ENCODE measurements around the gene PGLYRP2.
"Not testable (repeated sequence)": the region's sequence is repeated elsewhere in the genome, so short reads cannot be mapped to it uniquely, and the experiment has no call there.

PGLYRP2 gene

DNA sequence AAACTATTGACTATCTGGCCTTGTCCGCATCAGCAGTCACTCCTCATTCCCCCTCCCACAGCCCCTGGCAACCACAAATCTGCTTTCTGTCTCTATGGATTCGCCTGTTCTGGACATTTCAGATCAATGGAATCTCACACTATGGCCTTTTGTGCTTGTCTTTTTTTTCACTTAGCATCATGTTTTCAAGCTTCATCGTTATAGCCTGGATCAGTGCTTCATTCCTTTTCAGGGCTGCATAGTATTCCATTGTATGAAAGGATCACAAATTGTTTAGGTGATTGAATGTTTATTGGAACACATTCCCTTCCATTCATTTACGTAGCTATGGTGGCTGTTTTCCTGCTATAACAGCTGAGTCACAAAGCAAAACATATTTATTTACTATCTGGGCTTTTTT, 7.7 kb upstream of the PGLYRP2 start:
- DNase-seq (ENCODE audit: low spot score) = no peak

DNA sequence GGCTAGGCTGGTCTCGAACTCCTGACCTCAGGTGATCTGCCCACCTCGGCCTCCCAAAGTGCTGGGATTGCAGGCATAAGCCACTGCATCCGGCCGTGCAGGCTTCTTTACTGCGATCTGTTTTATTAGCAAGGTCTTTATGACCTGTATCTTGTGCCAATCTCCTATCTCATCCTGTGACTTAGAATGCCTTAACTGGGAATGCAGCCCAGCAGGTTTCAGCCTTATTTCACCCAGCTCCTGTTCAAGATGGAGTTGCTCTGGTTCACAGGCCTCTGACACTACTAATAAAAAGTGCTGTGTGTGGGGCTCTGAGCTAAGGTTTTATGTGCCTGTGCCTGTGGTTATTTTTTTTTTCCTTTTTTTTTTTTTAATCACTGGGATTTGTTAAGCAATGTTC, 6.5 kb upstream of the PGLYRP2 start:
- not testable (repeated sequence) for DNase-seq (ENCODE audit: low spot score)

DNA sequence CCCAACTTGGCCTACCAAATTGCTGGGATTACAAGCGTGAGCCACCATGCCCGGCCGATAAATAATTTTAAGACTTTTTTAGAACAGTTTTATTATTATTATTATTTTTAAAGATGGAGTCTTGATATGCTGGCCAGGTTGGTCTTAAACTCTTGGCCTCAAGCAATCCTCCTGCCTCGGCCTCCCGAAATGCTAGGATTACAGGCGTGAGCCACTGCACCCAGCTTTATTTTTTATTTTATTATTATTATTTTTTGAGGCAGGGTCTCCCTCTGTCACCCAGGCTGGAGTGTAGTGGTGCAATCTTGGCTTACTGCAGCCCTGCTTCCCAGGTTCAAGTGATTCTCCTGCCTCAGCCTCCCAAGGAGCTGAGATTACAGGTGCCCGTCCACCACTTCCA, 1.7 kb upstream of the PGLYRP2 start:
- not testable (repeated sequence) for DNase-seq (ENCODE audit: low spot score)

DNA sequence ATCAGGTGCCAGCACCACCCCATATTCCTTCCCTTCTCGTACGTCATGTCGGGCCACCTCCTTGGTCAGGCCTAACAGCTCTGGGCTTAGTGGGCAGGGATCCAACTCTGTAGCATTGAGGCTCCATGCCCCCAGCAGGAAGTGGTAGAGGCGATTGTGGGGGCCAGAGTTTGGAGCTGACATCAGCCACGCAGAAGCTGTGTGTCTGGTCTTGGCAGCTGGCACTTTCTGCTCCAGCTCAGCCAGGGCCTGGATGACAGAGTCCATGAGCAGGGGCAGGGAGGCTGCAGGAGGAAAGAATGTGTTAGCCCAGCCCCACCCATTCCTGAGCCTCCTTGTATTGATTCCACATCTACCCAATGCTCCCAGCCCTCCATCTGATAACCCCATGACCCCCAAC, 3.0 kb downstream of the PGLYRP2 start:
- DNase-seq (ENCODE audit: low spot score) = no peak

DNA sequence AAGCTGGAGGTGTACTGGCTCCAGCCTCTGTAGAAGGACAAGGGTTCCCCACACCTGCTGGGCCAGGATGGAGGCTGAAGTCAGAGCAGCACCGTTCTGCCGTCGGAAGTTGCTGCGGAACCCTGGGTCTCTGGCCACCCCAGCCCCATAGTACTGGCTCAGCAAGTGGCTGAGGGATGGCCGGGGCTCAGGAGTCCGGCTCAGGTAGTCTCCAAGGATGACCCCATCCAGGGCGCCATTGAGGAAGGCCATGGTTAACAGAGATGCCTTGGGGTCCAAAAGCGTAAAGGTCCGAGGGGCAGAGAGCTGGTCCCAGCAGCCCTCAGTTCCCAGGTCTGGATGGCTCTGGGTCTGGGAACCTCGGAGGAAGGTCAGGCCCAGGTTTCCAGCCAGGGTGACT, 3.7 kb downstream of the PGLYRP2 start:
- DNase-seq (ENCODE audit: low spot score) = no peak

DNA sequence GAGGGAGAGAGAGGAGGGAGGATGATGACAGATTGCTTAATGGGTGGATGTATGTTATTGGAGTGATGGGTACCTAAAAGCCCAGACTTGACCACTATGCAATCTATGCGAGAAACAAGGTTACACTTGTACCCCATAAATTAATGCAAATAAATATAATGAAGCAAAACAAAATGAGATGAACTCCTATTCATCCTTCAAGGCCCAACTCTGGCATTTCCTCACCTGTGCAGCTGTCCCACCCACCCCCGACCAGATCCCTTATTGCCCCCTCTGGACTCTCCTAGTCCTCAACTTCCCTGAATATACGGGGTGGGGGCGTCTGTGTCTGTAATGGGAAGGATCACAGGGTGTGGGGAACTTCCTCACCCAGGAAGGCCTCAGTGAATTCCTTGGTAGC, 4.1 kb downstream of the PGLYRP2 start:
- DNase-seq (ENCODE audit: low spot score) = no peak

DNA sequence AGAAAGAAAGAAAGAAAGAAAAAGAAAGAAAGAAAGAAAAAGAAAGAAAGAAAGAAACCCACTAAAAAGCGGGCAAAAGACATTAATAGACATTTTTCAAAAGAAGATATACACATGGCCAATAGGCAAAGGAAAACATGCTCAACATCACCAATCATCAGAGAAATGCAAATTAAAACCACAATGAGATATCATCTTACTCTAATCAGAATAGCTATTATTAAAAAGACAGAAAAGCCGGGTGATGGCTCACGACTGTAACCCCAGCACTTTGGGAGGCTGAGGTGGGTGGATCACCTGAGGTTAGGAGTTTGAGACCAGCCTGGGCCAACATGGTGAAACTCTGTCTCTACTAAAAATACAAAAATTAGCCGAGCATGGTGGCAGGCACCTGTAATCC, 5.5 kb downstream of the PGLYRP2 start:
- not testable (repeated sequence) for DNase-seq (ENCODE audit: low spot score)

DNA sequence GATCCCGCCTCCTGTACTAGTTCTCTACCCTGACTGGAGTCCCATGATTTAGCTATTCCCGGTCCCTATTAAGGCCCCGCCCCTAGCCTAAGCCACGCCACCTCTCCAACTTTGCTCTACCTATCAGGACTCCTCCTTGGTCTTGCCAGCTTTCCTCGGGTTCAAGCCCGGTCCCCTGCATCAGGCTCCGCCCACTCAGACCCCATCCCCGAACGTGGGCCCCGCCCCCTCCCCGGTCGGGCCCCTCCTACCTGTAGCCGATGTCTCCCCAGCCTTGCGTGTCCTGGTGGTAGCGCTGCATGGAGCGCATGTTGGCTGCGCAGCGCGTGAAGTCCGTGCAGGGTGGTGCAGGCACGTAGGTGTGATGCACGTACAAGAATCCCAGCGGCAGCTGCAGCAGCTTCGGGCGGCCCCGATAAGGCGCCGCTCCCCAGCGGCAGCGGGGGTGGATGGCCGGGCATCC, 7.6 kb downstream of the PGLYRP2 start:
- no peak for DNase-seq (ENCODE audit: low spot score)

DNA sequence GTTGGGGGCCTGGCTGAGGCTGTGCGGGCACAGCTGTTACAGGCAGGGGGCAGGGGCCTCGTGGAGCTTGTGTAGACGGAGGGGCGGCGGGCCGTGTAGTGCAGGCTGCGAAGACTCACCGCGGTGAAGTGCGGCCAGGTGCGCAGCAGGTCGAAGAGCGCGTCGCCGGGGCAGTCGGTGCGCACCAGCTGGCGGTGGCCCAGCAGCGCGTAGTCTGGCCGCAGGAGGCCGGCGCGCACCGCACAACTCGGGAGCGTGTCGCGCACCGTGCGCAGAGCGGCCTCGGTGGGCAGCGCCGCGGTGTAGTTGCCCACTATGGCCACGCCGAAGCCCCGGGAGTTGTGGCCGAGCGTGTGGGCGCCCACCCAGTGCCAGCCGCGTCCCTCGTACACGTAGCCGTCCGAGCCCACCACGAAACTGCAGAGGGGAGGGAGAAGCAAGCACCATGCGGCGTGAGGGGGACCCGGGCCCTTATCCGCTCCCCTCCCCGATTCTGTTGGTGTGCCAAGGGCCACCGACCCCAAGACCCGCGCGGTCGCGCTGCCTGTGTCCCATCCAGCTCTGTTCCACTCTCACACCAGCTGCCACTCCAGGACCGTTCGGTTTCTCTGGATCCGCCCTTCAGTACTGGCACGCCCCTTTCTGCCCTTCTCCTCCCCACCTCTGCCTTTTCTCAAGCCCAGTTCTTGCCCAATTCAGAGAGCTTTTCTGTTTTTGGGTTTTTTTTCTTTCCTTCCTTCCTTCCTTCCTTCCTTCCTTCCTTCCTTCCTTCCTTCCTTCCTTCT, 9.6 kb downstream of the PGLYRP2 start:
- no peak for DNase-seq (ENCODE audit: low spot score)

DNA sequence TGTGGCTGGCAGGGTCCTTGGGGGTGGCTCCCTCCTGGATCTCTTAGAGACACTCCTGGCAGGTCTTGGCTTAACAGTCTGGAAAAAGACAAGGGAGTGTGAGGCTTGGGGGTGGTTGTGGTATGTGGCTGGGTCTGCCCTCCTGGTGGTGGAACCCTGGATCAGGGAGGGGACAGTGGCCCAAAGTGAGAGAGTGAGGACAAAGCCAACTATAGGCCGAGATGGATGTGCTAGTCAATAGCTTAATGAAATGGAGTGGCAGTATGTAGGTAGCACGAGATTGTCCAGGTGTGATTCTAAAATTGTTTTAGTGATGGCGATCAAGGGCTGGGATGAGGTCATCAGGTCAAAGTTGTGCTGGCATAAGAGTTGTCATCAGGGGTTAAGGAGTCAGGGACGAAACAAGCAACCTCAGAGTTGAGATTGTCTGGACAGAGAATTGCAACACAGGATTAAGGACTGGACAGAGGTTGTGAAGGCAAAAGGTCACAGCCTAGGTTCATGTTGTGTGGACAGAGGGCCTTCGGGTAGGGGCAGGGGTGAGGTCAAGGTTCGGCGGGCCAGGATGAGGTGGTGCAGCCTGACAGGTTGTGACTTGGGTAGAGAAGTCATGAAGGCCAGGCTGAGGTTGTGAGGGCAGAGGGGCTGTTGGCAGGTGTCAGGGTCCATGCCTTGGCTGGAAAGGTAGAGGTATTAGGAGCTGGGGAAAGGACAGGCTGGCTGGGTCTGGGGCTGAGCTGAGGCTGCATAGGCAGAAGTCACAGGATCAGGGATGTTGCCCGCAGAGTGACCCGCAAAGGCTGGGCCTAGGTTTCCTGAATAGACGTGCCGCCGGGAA, 10.4 kb downstream of the PGLYRP2 start:
- DNase-seq (ENCODE audit: low spot score) = no peak

DNA sequence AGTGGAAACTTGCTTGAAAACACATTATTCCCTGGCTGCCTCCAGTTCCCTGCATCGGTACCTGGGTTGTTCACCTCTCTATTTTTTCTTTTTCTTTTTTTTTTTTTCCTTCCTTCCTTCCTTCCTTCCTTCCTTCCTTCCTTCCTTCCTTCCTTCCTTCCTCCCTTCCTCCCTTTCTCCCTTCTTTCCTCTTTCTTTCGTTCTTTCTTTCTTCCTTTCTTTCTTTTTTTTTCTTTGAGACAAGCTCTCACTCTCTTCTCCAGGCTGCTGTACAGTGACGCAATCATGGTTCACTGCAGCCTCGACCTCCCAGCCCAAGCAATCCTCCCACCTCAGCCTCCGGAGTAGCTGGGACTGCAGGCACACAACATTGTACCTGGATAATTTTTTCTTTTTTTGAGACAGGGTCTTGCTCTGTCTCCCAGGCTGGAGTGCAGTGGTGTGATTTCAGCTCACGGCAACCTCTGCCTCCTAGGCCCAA, 11.5 kb downstream of the PGLYRP2 start:
- no peak for DNase-seq (ENCODE audit: low spot score)

DNA sequence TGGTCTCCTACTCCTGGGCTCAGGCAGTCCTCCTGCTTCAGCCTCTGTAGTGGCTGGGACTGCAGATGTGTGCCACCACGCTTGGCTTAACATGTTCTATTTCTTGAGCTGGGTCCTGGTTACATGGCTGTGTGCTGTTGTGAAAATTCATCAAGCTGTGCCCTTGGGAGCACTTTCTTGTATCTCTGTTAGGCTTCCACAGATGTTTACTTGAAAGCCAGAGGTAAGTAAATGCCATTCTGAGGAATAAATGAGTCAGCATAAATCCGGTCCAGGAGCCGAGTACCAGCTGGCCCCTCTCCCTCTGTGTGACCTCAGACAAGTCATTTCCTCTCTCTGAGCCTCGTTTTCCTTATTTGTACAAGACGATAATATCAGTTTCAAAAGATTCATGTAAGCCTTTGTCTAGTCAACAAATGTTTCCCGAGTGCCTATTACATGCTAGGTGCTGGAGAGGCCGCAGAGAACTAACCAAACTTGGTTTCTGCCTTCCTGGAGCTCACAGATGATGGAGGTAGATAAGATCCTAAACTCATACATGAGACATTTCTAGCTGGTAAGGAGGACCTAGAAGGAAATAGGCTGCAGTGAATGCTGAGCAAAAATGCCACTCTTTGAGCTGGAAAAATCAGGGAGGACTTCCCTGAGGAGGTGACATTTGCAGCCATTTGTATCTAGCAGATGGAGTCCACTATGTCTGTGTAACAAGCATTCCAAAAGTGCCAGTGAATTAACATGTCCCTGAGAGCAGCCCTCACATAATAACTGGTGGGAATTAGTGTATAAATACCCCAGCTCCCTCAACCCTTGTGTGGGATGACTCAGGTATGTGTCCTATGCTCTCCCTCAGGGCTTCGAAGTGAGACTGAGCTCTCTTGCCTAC, 12.2 kb downstream of the PGLYRP2 start:
- no peak for DNase-seq (ENCODE audit: low spot score)

DNA sequence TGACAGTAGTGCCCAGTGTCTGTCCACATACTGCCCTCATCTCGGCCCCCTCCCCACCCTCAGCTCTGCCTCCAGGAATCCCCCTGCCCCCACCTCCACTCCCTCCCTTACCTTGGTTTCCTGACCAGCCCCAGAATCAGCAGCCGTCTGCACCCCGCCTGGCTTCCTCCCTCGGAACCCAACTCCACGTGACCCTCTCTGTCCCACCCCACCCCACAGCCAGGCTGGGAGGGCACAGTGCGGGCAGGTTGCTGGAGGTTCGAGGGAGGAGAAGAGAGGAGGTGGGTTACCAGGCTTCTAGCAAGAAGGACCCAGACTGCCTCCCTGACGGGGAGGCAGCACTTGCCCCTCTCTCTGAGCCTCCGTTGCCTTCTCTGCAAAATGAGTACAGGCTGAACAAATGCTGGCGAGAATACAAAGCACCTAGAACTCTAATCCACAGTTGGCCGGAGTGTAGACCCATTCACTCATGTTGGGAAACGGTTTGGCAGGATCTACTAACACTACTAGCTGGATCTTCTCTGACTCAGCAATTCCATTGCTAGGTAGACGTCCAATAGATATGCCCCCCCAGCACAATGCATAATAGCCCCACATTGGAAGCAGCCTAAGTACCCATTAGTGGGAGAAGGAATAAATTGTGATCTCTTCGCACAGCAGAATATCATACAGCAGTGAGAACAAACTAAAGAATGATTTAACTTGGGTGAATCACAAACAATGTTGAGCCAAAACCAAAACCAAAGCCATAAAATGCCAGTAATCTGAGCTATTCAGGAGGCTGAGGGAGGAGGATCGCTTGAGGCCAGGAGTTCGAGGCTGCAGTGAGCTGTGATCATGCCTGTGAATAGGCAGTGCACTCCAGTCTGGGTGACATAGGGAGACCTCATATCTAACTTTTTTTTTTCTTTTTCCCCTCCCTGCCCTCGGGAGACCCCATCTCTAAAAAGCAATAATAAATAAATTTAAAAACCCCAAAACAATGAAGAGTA, 14.6 kb downstream of the PGLYRP2 start, which contains the start of gene RASAL3:
Gene RASAL3, minus strand, starts transcription at position 151 of the 992 bp plus-strand sequence. CDS start 186 bp downstream, outside the sequence.
- peak; percentile 61 for DNase-seq (ENCODE audit: low spot score)

DNA sequence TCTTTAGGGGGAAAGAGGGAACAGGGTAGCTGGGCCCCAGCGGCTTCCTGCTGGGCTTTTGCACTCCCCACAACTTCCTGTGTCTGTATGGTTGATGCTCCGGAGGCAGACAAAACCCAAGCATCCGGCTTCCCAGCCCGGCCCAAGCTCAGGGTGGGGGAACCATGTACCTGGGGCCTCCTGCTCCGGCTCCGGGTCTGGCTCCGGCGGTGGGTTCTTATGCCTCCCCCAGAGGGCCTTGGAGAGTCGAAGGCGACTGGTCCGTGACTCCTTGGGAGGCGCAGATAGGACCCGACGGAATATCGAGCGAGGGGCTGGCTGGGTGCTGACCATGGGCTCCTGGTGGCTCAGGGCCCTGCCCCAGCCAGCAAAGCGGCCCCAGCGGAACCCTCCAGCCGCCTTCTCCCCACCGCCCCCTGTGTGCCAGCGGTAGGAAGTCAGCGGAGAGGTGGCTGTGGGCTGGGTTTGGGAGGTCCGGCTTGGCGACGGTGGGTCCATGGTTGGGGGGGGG, 15.4 kb downstream of the PGLYRP2 start:
- peak; percentile 69 for DNase-seq (ENCODE audit: low spot score)

DNA sequence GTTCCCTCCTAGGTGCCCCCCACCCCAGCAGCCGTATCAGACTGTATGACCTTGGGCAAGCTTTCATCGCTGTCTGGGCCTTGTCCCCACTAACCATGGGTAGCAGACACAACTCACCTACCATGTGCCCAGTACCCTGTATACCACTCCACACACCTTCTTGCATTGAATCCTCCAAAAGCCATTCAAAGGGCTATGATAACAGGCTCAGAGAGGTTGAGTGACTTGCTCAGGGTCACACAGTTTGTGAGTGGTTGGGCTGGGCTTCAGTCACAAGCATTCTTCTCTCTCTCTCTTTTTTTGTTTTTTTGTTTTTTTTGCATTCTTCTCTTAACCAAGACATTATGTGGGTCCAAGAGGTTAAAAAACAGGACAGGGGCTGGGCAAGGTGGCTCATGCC, 17.6 kb downstream of the PGLYRP2 start:
- no peak for DNase-seq (ENCODE audit: low spot score)

DNA sequence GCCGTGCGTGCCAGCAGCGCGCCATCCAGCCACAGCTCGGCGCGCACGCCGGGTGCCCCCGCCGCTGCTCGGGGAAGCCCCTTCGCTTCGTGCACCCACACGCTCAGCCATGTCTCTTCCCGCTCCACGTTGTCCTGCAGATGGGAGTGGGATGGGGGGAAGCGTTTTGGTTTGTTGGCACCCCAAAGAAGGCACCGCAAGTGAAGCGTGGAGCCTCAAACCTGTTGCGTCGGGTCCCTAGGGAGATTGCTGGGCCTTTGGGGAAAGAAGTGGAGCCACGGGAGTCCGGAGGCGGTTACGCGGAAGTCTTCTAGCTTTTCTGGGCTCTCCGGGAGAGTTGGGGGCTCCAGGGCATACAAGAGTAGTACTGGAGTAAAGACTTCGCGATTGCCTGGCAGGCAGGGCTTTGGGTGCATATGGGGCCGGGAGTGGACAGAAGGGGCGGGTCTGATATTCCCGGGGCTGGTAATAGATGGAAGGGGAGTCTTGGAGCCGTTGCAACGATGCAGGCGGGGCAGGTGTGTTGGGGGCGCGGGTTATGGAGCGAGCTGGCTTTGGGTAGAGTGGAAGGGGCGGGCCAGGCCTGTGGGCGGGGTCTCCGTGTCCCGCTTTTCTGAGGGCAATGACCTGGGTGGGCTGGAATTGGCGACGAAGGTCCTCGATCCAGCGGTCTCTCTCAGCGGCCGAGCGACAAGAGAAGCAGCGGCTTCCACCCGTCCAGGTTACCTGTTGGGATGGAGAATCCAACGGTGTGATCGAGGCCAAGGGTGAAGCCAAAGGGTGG, 21.4 kb downstream of the PGLYRP2 start:
- DNase-seq (ENCODE audit: low spot score) = no peak

DNA sequence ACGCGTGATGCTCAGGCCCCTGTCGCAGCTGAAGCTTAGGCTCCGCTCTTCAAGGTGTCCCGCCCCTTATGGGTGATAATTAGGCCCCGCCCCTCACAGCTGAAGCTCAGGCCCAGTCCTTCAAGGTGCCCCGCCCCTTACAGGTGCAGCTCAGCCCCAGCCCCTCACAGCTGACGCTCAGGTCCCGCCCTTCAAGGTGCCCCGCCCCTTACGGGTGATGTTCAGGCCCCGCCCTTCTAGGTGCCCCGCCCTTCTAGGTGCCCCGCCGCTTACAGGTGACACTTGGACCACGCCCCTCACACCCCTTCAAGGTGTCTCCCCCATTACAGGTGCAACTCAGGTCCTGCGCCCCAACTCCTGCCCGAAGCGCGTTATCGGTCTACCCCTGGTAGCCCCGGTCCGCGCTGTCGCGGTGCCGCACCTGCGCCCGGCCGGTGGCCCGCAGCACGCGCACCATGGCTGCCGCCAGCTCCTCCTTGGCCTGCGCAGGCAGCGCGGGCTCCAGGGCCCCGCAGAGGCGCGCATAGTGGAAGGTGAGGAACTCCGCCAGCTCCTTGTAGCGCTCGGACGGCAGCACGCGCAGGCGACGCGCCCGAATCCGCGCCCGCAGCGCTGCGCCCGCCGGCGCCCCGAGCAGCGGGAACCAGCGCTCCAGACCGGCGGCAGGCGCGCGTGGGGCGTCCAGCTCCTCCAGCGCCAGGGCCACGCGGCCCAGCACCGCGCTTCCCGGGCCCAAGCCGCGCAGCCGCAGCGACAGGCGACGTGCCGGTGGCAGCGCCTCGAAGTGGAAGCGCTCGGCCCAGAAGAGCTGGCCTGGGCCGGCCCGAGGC, 22.2 kb downstream of the PGLYRP2 start:
- no peak for DNase-seq (ENCODE audit: low spot score)

DNA sequence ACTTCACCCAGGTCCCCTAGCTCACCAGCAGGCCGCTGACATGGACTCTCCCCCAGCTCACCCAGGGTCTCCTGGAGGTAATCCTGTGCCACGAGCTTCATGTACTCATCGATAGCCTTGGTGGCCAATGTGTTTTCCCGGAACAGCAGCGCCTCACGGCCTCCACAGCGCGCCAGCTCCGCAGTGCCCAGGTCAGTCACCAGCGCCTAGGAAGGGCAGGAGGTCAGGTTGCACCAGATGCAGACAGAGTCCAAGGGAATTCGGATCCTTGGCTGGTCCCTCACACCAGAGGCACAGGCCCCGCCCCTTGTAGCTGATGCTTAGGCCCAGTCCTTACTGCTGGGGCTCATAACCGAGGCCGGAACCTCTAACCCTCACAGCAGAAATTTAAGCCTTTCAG, 22.9 kb downstream of the PGLYRP2 start:
- no peak for DNase-seq (ENCODE audit: low spot score)

DNA sequence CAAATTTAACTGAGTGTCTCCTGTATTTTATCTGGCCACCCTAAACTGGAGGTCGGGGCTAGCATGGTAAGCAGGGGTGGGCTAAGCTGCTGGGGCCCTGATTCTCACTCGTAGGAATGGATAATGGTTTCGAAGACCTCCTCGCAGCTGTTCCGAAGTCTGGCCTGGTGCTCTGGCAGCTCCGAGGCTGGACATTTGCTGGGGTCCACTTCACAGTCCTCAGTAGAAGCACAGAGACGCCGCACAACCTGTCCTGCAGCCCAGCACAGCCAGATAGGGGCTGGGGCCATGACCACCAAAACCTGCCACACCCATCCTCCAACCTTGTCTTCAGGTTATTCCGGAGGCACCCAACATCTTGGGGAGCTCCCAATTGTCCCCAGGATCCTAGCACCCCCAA, 23.3 kb downstream of the PGLYRP2 start:
- no peak for DNase-seq (ENCODE audit: low spot score)

All from germinal center (tissue), 1 donor.